ENCODE results near the gene PRMT2.
"Not testable (repeated sequence)": the region's sequence is repeated elsewhere in the genome, so short reads cannot be mapped to it uniquely, and the experiment has no call there.

Gene PRMT2

GRCh38 chr21:46675595-46676280 lies 40.3 kb downstream of the PRMT2 start:
- no peak for DNase-seq

GRCh38 chr21:46676542-46676941 lies 41.1 kb downstream of the PRMT2 start:
- not testable (repeated sequence) for DNase-seq

- DNase-seq = not testable (repeated sequence)
Measured at GRCh38 chr21:46681593-46681992, 46.1 kb downstream of the PRMT2 start.

- not testable (repeated sequence) for DNase-seq
Measured at GRCh38 chr21:46698652-46699051, 63.2 kb downstream of the PRMT2 start.

- not testable (repeated sequence) for DNase-seq
Measured at GRCh38 chr21:46699104-46699503, 63.6 kb downstream of the PRMT2 start.

Data from NCI-H526 treated with DMSO at 0.1 percent for 48 hours (cell line).